ENCODE results near the gene LRCH2. TPM values are rescaled to one million over a fixed set of nuclear protein-coding genes. Genes with fewer than 3 reads are reported as not detected.

Gene LRCH2
- total RNA-seq, 4 donors from 2014 or later = 4.0 to 6.0 (median 4.7) TPM

DNA sequence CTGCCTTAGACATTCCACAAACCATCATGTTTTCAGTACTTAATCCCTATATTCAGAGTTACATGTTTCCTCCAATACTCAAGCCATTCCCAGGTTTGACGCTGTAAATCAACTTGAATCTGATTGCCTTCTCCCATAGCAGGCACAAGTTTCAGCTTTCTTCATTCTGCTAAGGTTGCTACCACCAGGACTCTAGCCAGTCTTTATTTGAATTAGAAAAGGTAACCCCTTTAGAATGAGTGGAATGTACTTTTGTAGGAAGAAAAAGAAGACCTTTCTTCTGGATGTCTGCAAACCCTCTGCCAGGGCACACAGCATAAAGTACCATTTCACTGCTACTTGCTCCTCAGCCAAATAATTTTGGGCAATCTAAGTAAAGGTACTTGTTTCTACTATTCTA is 55.4 kb downstream of the LRCH2 start:
- TF ChIP-seq, protein P1, sequence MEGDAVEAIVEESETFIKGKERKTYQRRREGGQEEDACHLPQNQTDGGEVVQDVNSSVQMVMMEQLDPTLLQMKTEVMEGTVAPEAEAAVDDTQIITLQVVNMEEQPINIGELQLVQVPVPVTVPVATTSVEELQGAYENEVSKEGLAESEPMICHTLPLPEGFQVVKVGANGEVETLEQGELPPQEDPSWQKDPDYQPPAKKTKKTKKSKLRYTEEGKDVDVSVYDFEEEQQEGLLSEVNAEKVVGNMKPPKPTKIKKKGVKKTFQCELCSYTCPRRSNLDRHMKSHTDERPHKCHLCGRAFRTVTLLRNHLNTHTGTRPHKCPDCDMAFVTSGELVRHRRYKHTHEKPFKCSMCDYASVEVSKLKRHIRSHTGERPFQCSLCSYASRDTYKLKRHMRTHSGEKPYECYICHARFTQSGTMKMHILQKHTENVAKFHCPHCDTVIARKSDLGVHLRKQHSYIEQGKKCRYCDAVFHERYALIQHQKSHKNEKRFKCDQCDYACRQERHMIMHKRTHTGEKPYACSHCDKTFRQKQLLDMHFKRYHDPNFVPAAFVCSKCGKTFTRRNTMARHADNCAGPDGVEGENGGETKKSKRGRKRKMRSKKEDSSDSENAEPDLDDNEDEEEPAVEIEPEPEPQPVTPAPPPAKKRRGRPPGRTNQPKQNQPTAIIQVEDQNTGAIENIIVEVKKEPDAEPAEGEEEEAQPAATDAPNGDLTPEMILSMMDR (IDR thresholded peaks at IDR 0.05; ENCODE audit: low read depth) = no peak

DNA sequence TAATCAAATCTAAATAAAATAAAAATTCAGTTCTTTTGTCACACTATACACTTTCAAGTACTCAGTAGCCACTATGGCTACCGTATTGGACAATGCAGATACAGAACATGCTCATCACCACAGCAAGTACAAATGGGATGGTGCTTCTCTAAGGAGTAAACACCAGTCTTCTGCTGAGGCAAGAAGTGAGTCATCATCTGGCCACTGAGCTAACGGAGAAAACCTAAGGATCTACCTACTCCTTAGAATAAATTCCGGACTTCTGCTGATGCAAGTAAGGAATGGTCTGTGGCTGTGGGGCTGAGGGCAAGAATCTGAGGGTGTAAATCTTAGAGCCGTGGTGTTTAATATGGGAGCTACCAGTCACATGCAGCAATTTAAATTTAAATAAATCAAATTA is 56.0 kb downstream of the LRCH2 start:
- TF ChIP-seq, protein P1 (IDR thresholded peaks at IDR 0.05; ENCODE audit: low read depth) = no peak

DNA sequence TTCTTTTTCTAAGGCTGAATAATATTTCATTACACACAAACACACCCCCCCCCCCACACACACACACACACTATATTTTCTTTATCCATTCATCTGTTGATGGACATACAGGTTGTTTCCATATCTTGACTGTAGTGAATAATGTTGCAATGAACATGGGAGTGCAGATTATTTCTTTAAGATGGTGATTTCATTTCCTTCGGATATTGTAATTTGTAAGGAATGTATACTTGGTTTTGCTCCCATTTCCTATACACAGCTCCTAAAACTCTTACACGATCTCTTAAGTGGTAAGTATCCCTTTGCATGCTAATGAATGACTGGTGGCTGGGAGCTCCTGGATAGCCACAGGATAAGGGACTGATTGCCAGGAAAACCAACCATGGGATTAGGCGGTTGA is 59.3 kb downstream of the LRCH2 start:
- TF ChIP-seq, protein P1 (IDR thresholded peaks at IDR 0.05; ENCODE audit: low read depth) = no peak

DNA sequence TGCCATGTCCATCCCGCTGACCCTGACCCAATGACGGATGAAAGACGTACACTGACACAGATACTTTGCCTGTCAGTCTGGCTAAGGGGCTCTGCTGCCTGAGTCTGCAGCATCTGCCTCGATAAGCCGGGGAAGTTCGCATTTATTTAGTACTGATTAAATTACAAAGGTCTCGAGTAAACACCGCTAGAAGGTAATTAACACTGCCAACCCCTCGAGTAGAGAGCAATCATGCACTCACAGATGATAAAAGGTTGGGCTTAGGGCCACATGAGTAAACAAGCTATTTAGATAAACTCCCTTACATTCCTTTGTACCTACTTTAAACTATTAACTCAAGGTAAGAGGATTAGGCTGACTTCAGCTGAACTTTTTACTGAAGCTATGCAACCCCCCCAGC is 60.7 kb downstream of the LRCH2 start:
- TF ChIP-seq, protein P1 (IDR thresholded peaks at IDR 0.05; ENCODE audit: low read depth) = no peak

DNA sequence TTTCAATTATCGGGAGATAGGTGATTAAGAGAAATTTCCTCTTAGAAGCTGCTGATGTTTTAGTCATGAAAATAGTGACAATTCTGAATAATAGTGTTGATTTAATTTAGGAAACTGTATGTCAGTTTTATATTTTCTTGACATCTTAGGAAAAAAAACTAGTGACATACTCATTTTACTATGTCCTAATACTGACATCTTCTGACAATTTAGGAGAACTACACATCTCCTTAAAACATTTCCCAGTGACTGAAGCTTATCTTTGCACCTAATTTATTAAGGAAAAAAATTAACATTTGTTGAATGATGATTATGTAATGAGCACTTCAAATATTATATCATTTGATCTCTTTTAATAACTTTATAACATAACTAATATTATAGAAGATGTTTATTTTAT is 86.7 kb downstream of the LRCH2 start:
- TF ChIP-seq, protein P1 (IDR thresholded peaks at IDR 0.05; ENCODE audit: low read depth) = no peak

DNA sequence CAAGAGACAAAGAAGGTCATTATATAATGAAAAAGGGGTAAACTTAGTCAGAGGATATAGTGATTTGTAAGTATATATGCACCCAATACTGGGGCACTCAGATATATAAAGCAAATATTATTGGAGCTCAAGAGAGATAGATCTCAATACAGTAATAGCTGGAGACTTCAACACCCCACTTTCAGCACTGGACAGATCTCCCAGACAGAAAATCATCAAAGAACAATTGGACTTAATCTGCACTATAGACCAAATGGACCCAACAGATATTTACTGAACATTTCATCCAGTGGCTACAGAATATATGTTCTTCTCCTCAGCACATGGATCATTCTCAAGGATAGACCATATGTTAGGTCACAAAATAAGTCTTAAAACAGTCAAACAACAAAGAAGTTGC is 91.8 kb downstream of the LRCH2 start:
- TF ChIP-seq, protein P1 (IDR thresholded peaks at IDR 0.05; ENCODE audit: low read depth) = no peak

DNA sequence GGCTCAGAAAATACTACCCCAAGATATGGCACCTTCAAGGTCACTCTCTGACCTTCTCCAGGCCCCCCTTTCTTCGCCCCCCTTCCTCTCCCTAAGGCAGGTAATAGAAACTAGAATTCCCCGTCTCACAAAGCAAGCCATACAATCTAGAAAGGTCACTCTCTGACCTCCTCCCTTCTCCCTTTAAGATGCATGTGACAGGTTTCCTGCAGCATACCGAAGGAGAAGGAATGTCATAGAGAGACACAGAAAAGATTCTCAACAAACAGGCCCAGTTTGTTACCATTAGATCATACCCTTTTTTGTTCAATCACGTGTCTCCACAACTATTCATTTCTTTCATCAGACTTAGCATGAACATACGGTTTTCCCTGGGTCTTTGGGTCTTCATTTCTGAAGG is 95.9 kb downstream of the LRCH2 start:
- TF ChIP-seq, protein P1 (IDR thresholded peaks at IDR 0.05; ENCODE audit: low read depth) = no peak
